Adrenal gland (tissue), 12 donors: ENCODE data around the gene DDX51. TPM values are rescaled to one million over a fixed set of nuclear protein-coding genes. Genes with fewer than 3 reads are reported as not detected.

ENCODE experiments used
- DNase-seq, 7 donors: peaks; one replicate each; pipeline ENCODE4 v3.0.0-alpha.2; 2019 to 2020
- H3K27ac ChIP-seq, 5 donors: fragments of 200-600 bp; sonication (generic) in 4 of 5; 1 replicate in 3 of 5; 2 replicates in 2 of 5; pipeline versions ENCODE4 v1.5.1 to v1.8.0; 2016 to 2020; ENCODE audit warnings: mild to moderate bottlenecking in 1 of 5
- H3K27me3 ChIP-seq: fragments of 200-600 bp; 2 replicates; pipeline ENCODE4 v1.8.0; 2021
- H3K36me3 ChIP-seq, 2 donors: fragments of 200-600 bp; replicated peaks in 1 of 2; 1 replicate in 1 of 2; 2 replicates in 1 of 2; pipeline versions ENCODE4 v1.5.1 to v1.8.0; 2018 to 2022
- H3K4me1 ChIP-seq, 2 donors: fragments of 200-600 bp; replicated peaks in 1 of 2; 1 replicate in 1 of 2; 2 replicates in 1 of 2; pipeline versions ENCODE4 v1.5.1 to v1.8.0; 2018 to 2021
- H3K4me3 ChIP-seq, 4 donors: fragments of 200-600 bp; sonication (generic) in 3 of 4; one replicate each; pipeline ENCODE4 v1.5.1; 2016 to 2018
- H3K9me3 ChIP-seq, 3 donors: fragments of 200-600 bp; sonication (generic) in 1 of 3; replicated peaks in 1 of 3; 1 replicate in 2 of 3; 2 replicates in 1 of 3; pipeline versions ENCODE4 v1.5.1 to v1.8.0; 2016 to 2021
- CTCF ChIP-seq, 6 experiments: fragments of 450-650 bp in 4 of 6; fragments of 200-600 bp in 2 of 6; sonication (generic) in 1 of 6; IDR thresholded peaks; 1 replicate in 5 of 6; 2 replicates in 1 of 6; pipeline versions ENCODE4 v1.5.1 to v1.8.0; 2016 to 2021; ENCODE audit warnings: antibody characterized with exemption in 6 of 6, mild to moderate bottlenecking in 2 of 6, moderate library complexity in 1 of 6
- POLR2A ChIP-seq, 2 donors: fragments of 450-650 bp; IDR thresholded peaks; one replicate each; pipeline ENCODE4 v1.6.1; 2017; ENCODE audit warnings: antibody characterized with exemption in 2 of 2, mild to moderate bottlenecking in 2 of 2, moderate library complexity in 1 of 2
- WGBS, 4 donors: extraction: QIAGEN DNeasy Blood & Tissue Kit in 2 of 4; methylation state at CpG; one replicate each; pipeline versions ENCODE4 v1.1.5 to v1.1.7; 2013 to 2017; 5-methylcytosine and 5-hydroxymethylcytosine counted together
- intact Hi-C, 2 donors: fragments of 100-400 bp; cut with DNase I; formaldehyde crosslinking; loops; one replicate each; pipeline versions ENCODE4 v1.14.1 to v1.15.0; 2022 to 2023
- polyA plus RNA-seq, 3 donors: library from polyadenylated mRNA; stranded (reverse); fragments of 200-250 nt in 2 of 3; fragments of 350-450 nt in 1 of 3; fragmentation: Illumina TruSeq in 1 of 3; extraction: RNeasy Lipid Tissue Mini Kit (QIAGEN cat#74804) in 1 of 3; gene quantifications; one replicate each; pipeline ENCODE4 v1.2.3, GENCODE V29; 2013 to 2014
- total RNA-seq, 9 donors: library from RNA; depleted of rRNA in 4 of 9; stranded (reverse); fragments of >200 nt in 4 of 9; fragments of 120-200 nt in 1 of 9; fragmentation: NEBNext Ultra II Directional in 1 of 9; extraction: Animal tissue kit (Norgen Biotek cat#: 25700) in 1 of 9; gene quantifications; one replicate each; pipeline versions ENCODE4 v1.1.0 to v1.2.4, GENCODE V29; 2013 to 2023
- donor health status: healthy with polysubstance abuse.
- donor health status: Bipolar disorder and iron deficiency.
- donor health status: DM: yes; HTN: yes; CAD: no.
- donor health status: DM: no; HTN: no; CAD: no.
- donor health status: DM: no; HTN: no; CAD: no.
- donor health status: DM: yes; HTN: yes; CAD: no.

Gene DDX51
- total and polyA plus RNA-seq, 12 donors, result 4.8 to 64.4 (median 14.3) TPM

GRCh38 chr12:132154341-132154761 is 10.2 kb upstream of the DDX51 start:
- H3K4me1 ChIP-seq, result peaks cover 0 to 4% of the 10 kb centered on the region in 2 donors
- H3K27me3 ChIP-seq, result no peaks in the 10 kb centered on the region
- no peaks in the 10 kb centered on the region for H3K9me3 ChIP-seq
- DNase-seq, result no peak
- H3K27ac ChIP-seq, result no peak overlapping the region
- peaks cover 0 to 7% of the 10 kb centered on the region in 2 donors for H3K36me3 ChIP-seq
- intact Hi-C loops, result loop anchor here in 1 of 2 donors (10.0 kb wide), 2 partner anchors 60 to 460 kb away; partner anchors contain the start of genes LRCOL1 and P2RX2
- TF ChIP-seq CTCF (IDR thresholded peaks at IDR 0.05) (no peak), POLR2A (IDR thresholded peaks at IDR 0.05) (no peak)
- no peak overlapping the region for H3K4me3 ChIP-seq
- 59 to 81% (median 72%) methylated on average over 9 to 21 of the region's 21 CpGs for WGBS, 4 donors

GRCh38 chr12:132153501-132154340 is 9.6 kb upstream of the DDX51 start:
- H3K36me3 ChIP-seq, result peaks cover 0 to 7% of the 10 kb centered on the region in 2 donors
- H3K27ac ChIP-seq, result no peak overlapping the region
- H3K9me3 ChIP-seq, result no peaks in the 10 kb centered on the region
- H3K4me3 ChIP-seq, result no peak overlapping the region
- 28 to 47% (median 36%) methylated on average over 13 to 41 of the region's 41 CpGs for WGBS, 4 donors
- no peak for TF ChIP-seq POLR2A (IDR thresholded peaks at IDR 0.05)
- TF ChIP-seq CTCF (IDR thresholded peaks at IDR 0.05), result peak; percentile 80 to 94 (median 88)
- peaks cover 0 to 4% of the 10 kb centered on the region in 2 donors for H3K4me1 ChIP-seq
- peak; percentile 52 to 82 (median 70) for DNase-seq
- H3K27me3 ChIP-seq, result no peaks in the 10 kb centered on the region
- intact Hi-C loops, result loop anchor here in 1 of 2 donors (10.0 kb wide), 2 partner anchors 61 to 461 kb away; partner anchors contain the start of genes LRCOL1 and P2RX2

- Histone ChIP-seq H3K36me3 (peaks cover 0 to 11% of the 10 kb centered on the region in 2 donors), H3K27me3 (no peaks in the 10 kb centered on the region)
- WGBS, 4 donors, result 90 to 92% (median 91%) methylated on average over 20 of the region's 20 CpGs
Observed at GRCh38 chr12:132152953-132153352, 8.8 kb upstream of the DDX51 start.

More at GRCh38 chr12:132152953-132153352, 8.8 kb upstream of the DDX51 start:
- no peak overlapping the region for H3K27ac ChIP-seq
- no peak overlapping the region for H3K4me3 ChIP-seq
- H3K4me1 ChIP-seq, result peaks cover 0 to 4% of the 10 kb centered on the region in 2 donors
- intact Hi-C loops, result loop anchor here in 1 of 2 donors (10.0 kb wide), 2 partner anchors 62 to 462 kb away; partner anchors contain the start of genes LRCOL1 and P2RX2
- H3K9me3 ChIP-seq, result no peaks in the 10 kb centered on the region
- peak in 2 of 7 donors; percentile 6 to 10 for DNase-seq
- no peak for TF ChIP-seq CTCF (IDR thresholded peaks at IDR 0.05)
- TF ChIP-seq POLR2A (IDR thresholded peaks at IDR 0.05), result no peak
